ENCODE results near the gene ZNF32.

DNA sequence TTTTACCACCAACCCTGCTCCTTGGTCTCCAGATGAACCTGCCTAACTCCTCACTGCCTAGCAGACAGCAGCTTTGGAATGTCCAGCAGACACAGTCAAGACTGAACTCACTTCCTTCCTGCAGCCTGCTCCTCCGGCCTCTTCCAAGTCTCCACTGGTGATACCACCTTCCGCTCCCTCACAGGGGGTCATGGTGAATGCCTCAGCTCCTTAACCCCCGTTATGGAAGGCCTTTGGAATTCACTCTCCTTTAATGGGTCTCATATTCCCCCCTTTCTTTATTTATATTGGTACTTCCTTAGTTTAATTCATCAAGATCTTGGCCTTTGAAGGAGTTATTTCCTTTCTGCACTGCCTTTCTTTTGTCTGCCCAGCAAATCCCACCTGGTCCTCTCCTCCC is 44.9 kb upstream of the ZNF32 start:
- no peak for TF ChIP-seq POLR2A (IDR thresholded peaks at IDR 0.05)
- TF ChIP-seq POLR2AphosphoS5 (IDR thresholded peaks at IDR 0.05; ENCODE audit: insufficient read depth in 1 of 2, low read depth in 1 of 2), result no peak
- TF ChIP-seq, protein P1, sequence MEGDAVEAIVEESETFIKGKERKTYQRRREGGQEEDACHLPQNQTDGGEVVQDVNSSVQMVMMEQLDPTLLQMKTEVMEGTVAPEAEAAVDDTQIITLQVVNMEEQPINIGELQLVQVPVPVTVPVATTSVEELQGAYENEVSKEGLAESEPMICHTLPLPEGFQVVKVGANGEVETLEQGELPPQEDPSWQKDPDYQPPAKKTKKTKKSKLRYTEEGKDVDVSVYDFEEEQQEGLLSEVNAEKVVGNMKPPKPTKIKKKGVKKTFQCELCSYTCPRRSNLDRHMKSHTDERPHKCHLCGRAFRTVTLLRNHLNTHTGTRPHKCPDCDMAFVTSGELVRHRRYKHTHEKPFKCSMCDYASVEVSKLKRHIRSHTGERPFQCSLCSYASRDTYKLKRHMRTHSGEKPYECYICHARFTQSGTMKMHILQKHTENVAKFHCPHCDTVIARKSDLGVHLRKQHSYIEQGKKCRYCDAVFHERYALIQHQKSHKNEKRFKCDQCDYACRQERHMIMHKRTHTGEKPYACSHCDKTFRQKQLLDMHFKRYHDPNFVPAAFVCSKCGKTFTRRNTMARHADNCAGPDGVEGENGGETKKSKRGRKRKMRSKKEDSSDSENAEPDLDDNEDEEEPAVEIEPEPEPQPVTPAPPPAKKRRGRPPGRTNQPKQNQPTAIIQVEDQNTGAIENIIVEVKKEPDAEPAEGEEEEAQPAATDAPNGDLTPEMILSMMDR (IDR thresholded peaks at IDR 0.05), result no peak
